K562 (cell line): ENCODE results near the gene DNASE1L1. TPM values are rescaled to one million over a fixed set of nuclear protein-coding genes. Genes with fewer than 3 reads are reported as not detected.

Experiments used
- AFF1 ChIP-seq, 2 experiments: fragments of 450-650 bp; IDR thresholded peaks; 2 replicates each; pipeline ENCODE4 v1.6.1; 2018; ENCODE audit warnings: mild to moderate bottlenecking in 2 of 2, low read depth in 1 of 2; ENCODE audit not compliant: partially characterized antibody in 2 of 2
- CBX8 ChIP-seq: fragments of 200-600 bp; sonication (generic); IDR thresholded peaks from 2 replicates; pipeline ENCODE4 v1.6.1; 2012; ENCODE audit warnings: borderline replicate concordance, mixed run types, low read depth, mild to moderate bottlenecking, moderate library complexity, mixed read lengths, low read length, control low read depth, inconsistent platforms; ENCODE audit not compliant: poor library complexity, severe bottlenecking; ENCODE audit errors: extremely low read depth
- CEBPB ChIP-seq: fragments of 450-650 bp; IDR thresholded peaks from 2 replicates; pipeline ENCODE4 v1.6.1; 2016; ENCODE audit warnings: missing genetic modification characterization, missing compliant biosample characterization
- CHAMP1 ChIP-seq: fragments of 450-650 bp; IDR thresholded peaks from 2 replicates; pipeline ENCODE4 v1.6.1; 2016; ENCODE audit warnings: mild to moderate bottlenecking
- DPF2 ChIP-seq: fragments of 450-650 bp; IDR thresholded peaks from 2 replicates; pipeline ENCODE4 v1.6.1; 2016
- EP300 ChIP-seq: IDR thresholded peaks from 2 replicates; pipeline ENCODE4 v1.6.1; 2012; ENCODE audit warnings: low read length, improper control_type of control experiment
- ETV1 ChIP-seq: fragments of 450-650 bp; conservative IDR thresholded peaks from 2 replicates; pipeline ENCODE4 v1.6.1; 2016; ENCODE audit warnings: missing genetic modification characterization, control low read depth, low read depth, missing compliant biosample characterization
- FOXK2 ChIP-seq, 2 experiments: fragments of 450-650 bp; IDR thresholded peaks in 1 of 2; conservative IDR thresholded peaks in 1 of 2; 2 replicates each; pipeline ENCODE4 v1.6.1; 2016; ENCODE audit warnings: low read depth in 2 of 2, mild to moderate bottlenecking in 1 of 2
- HMGXB4 ChIP-seq: sonication (generic); formaldehyde crosslinking; IDR thresholded peaks from 2 replicates; pipeline ENCODE4 v1.8.1; 2023; ENCODE audit warnings: mild to moderate bottlenecking, missing genetic modification reagents
- KDM5B ChIP-seq: fragments of 200-600 bp; sonication (generic); IDR thresholded peaks from 2 replicates; pipeline ENCODE4 v1.6.1; 2012; ENCODE audit warnings: low read depth, mild to moderate bottlenecking, moderate library complexity, low read length, control low read depth, inconsistent platforms; ENCODE audit not compliant: insufficient replicate concordance
- NCOR1 ChIP-seq: fragments of 450-650 bp; IDR thresholded peaks from 2 replicates; pipeline ENCODE4 v1.6.1; 2016; ENCODE audit warnings: mild to moderate bottlenecking, moderate library complexity
- NFE2 ChIP-seq: IDR thresholded peaks from 2 replicates; pipeline ENCODE4 v1.6.1; 2014; ENCODE audit warnings: antibody characterized with exemption, low read depth
- NR2C1 ChIP-seq, 2 experiments: fragments of 450-650 bp; IDR thresholded peaks; 2 replicates each; pipeline ENCODE4 v1.6.1; 2017; ENCODE audit warnings: mild to moderate bottlenecking in 2 of 2, antibody characterized with exemption in 1 of 2, inconsistent platforms in 1 of 2, missing compliant biosample characterization in 1 of 2, missing genetic modification characterization in 1 of 2
- NRF1 ChIP-seq, 2 experiments: fragments of 450-650 bp; IDR thresholded peaks in 1 of 2; conservative IDR thresholded peaks in 1 of 2; 2 replicates each; pipeline ENCODE4 v1.6.1; 2014; ENCODE audit warnings: mild to moderate bottlenecking in 2 of 2
- POLR2A ChIP-seq: fragments of 450-650 bp; conservative IDR thresholded peaks from 2 replicates; pipeline ENCODE4 v1.6.1; 2016
- POLR2B ChIP-seq: fragments of 450-650 bp; IDR thresholded peaks from 2 replicates; pipeline ENCODE4 v1.6.1; 2018; ENCODE audit warnings: low read depth; ENCODE audit not compliant: partially characterized antibody
- SUPT5H ChIP-seq: fragments of 450-650 bp; IDR thresholded peaks from 2 replicates; pipeline ENCODE4 v1.6.1; 2016
- TAF9B ChIP-seq: fragments of 450-650 bp; IDR thresholded peaks from 2 replicates; pipeline ENCODE4 v1.6.1; 2018; ENCODE audit warnings: mild to moderate bottlenecking; ENCODE audit not compliant: partially characterized antibody
- TCF7L2 ChIP-seq: fragments of 150-350 bp; IDR thresholded peaks from 2 replicates; pipeline ENCODE4 v1.6.1; 2016; ENCODE audit warnings: low read depth, mild to moderate bottlenecking, low read length, moderate library complexity
- polyA plus RNA-seq, 8 experiments: library from polyadenylated mRNA; depleted of rRNA in 4 of 8; stranded (reverse) in 5 of 8; unstranded in 3 of 8; fragments of >200 nt; fragmentation: Nextera tagmentation in 2 of 8; fragmentation: Illumina TruSeq in 1 of 8; extraction: Ambion mirVana in 2 of 8; extraction: Trizol in 1 of 8; gene quantifications; 2 replicates each; pipeline versions ENCODE4 v1.2.1 to v1.2.3, GENCODE V29; 2011 to 2014; ENCODE audit warnings: inconsistent platforms in 1 of 8, missing spikeins in 1 of 8
- total RNA-seq, 7 experiments: library from RNA; depleted of rRNA in 6 of 7; stranded (reverse); fragments of >200 nt in 6 of 7; fragmentation: Illumina TruSeq in 2 of 7; extraction: Trizol in 2 of 7; gene quantifications; 2 replicates each; pipeline versions ENCODE4 v1.2.1 to v1.2.3, GENCODE V29; 2011 to 2021; ENCODE audit warnings: low replicate concordance in 1 of 7

DNASE1L1 gene
- total and polyA plus RNA-seq, 9 of the 15 experiments (the other 6 are each of a cell fraction or from before 2014, with no cell fraction given): 0.73 to 12.6 (median 7.9) TPM

- 0 out of 2 replicates have a peak, but pooled peaks have one; percentile 2 for TF ChIP-seq HMGXB4
- peak; percentile 54; the same call in 1 of the 2 replicates for TF ChIP-seq NCOR1
- peak; percentile 58 for TF ChIP-seq POLR2A
- TF ChIP-seq CBX8: no peak
- peak; percentile 76 for TF ChIP-seq KDM5B
- no peak for TF ChIP-seq FOXK2 (conservative IDR thresholded peaks at IDR 0.05 in 1 of 2, IDR thresholded peaks at IDR 0.05 in 1 of 2; ENCODE audit: low read depth in 2 of 2)
- TF ChIP-seq AFF1 (IDR thresholded peaks at IDR 0.05; ENCODE audit: low read depth in 1 of 2, partially characterized antibody in 2 of 2): peak in 1 of 2 experiments; percentile 29
- no peak for TF ChIP-seq NR2C1 (IDR thresholded peaks at IDR 0.05)
- TF ChIP-seq NR2C1 (tag; IDR thresholded peaks at IDR 0.05): no peak
- TF ChIP-seq NFE2: peak; percentile 92
- peak; percentile 71 for TF ChIP-seq EP300
- peak; percentile 95 for TF ChIP-seq ETV1 (tag)
- TF ChIP-seq SUPT5H: peak; percentile 61; the same call in 1 of the 2 replicates
- no peak for TF ChIP-seq TCF7L2
- peak; percentile 27 for TF ChIP-seq TAF9B
- no peak for TF ChIP-seq CEBPB
- no peak for TF ChIP-seq CHAMP1
- TF ChIP-seq NRF1 (conservative IDR thresholded peaks at IDR 0.05 in 1 of 2, IDR thresholded peaks at IDR 0.05 in 1 of 2): 0 out of 4 replicates have a peak, but pooled peaks of 1 of the 2 experiments have one; percentile 6
- peak; percentile 62 for TF ChIP-seq POLR2B
- peak; percentile 59 for TF ChIP-seq DPF2
Measured at GRCh38 chrX:154369449-154370299, 39.4 kb downstream of the DNASE1L1 start (continued).
